Stomach (tissue), 4 donors: Measurements from ENCODE around the gene RSRC1.

Experiments
- CTCF ChIP-seq, 7 experiments: fragments of 450-650 bp in 4 of 7; fragments of 200-600 bp in 3 of 7; sonication (generic) in 3 of 7; IDR thresholded peaks; one replicate each; pipeline ENCODE4 v1.5.1; 2016 to 2019; ENCODE audit warnings: antibody characterized with exemption in 7 of 7, control low read depth in 2 of 7, mild to moderate bottlenecking in 1 of 7
- POLR2A ChIP-seq, 4 donors: fragments of 450-650 bp; IDR thresholded peaks; one replicate each; pipeline ENCODE4 v1.6.1; 2016; ENCODE audit warnings: antibody characterized with exemption in 4 of 4, control low read depth in 2 of 4, mild to moderate bottlenecking in 1 of 4, moderate library complexity in 1 of 4

GRCh38 chr3:158085931-158086330 is 24.0 kb upstream of the RSRC1 start:
- TF ChIP-seq CTCF (IDR thresholded peaks at IDR 0.05) = no peak
- TF ChIP-seq POLR2A (IDR thresholded peaks at IDR 0.05) = no peak
